GM19463 (cell line): Measurements from ENCODE around the gene DLGAP1.
"Not testable (repeated sequence)": the region's sequence is repeated elsewhere in the genome, so short reads cannot be mapped to it uniquely, and the experiment has no call there.

Experiments
- ATAC-seq: cut with Tn5 transposase; IDR thresholded peaks from one replicate; pipeline ENCODE4 v1.9.1; 2021; ENCODE audit warnings: mild to moderate bottlenecking, moderate library complexity; ENCODE audit not compliant: unreplicated experiment

The DLGAP1 gene

DNA sequence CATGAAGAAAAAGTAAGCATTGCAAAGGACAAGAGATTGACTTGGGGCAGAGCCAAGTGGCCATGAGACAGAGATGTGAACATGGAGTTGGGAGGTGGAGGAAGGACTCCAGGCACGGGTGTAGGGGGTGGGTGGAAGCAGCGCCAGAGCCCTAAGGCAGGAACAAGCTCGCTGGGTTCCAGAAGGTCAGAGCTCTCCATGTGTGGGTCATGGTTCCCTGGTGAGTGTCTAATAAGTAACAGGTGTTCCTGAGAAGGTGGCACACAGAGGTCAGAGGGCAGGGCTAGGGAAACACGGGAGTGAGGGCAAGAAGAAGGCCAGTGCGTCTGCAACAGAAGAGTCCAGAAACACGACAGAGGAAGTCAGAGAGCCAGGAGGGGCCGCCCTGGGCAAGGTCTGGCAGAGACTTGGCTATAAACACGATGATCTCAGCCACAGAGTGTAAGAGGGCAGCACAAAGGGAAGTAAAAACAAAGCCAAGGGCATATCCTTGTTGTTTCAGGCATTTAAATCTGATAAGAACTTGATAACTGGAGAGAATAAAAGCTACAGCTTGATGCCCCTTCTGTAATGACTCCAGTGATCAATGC is 744.3 kb downstream of the DLGAP1 start:
- no peak for ATAC-seq

DNA sequence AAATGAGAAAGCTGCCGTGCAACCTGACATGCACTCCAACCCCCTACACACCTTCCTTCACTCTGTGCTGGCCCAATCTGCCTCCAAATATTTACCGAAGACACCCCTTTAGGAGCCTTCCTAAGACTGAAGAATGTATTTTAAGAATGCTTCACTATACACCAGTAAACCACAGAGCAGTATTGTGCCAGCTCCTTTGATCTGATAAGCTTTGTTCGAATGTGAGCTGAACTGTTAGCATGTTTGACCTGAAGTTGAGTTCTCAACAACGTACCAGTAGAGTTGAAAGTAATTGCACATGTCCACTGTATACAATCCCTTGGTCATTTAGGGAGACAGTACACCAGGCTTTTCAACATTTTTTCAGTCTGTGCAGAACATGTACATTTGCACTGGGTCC is 745.9 kb downstream of the DLGAP1 start:
- ATAC-seq = no peak

DNA sequence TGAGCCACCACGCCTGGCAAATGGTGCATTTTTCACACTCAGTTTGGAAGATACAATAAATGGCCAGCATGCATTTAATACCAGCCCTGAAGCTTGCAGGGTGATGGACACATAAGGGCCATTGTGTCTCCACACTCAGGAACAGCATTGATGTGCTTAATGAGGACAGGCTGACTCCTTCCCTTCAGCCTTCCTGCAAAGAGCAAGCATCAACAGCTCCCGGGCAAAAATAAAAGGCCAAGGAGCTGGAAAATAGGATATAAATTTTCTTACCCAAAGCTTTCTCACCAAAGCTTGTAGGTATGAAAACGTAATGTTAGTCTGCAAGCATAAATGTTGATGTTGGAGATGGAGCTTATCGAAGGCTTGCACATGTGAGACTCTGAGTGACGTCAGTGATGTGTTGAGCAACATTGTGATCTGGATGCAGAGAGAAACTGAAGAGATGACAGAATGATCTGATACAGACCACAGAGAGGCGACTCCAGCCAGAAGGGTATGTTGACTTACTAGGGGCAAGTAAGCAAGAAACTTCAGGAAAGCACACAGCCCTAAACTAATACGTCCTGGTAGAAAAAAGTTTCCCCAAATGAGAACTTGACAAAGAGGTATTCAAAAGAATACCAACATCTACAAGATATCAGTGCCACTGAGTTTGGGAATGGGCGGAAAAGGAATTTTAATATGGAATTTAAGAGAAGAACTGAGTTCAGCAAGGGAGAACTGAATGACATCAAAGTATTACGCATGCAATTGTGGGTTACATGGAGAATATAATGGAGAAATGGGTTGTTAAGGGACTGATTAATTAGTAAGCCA is 748.6 kb downstream of the DLGAP1 start:
- ATAC-seq = no peak

DNA sequence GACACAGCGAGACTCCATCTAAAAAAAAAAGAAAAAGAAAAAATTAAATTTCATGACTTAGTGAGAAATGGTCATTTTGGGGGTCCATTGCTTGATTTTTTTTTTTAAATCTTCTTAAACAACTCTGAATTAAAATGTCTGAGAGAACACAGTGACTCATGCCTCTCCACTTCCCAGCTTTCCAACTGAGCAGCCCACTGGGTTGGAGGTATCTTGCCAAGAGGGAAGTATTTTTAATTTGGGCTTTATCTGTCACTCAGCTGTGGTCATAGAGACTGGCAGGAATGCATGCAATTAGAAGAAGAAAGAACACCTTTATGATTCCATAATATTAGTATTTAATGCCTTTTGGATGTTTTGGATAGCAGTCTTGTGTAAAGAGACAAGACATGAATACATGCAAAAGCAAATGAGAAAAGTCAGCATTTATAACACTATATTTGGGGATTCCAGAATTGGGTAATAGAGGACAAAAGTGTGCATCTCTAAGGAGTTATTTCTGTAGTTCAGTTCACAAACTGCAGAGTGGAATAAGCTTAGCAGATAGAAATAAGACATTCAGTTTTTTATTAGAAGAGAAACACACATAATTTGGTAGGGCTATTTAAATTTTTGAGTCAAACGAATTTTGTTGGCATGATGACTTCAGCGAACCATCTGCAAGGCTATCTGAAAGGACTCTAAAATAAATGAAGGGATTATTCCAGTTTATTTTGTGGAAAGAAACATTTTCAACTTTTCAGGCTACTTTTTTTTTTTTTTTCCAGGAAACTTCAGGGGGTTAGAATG is 750.4 kb downstream of the DLGAP1 start:
- ATAC-seq = no peak

DNA sequence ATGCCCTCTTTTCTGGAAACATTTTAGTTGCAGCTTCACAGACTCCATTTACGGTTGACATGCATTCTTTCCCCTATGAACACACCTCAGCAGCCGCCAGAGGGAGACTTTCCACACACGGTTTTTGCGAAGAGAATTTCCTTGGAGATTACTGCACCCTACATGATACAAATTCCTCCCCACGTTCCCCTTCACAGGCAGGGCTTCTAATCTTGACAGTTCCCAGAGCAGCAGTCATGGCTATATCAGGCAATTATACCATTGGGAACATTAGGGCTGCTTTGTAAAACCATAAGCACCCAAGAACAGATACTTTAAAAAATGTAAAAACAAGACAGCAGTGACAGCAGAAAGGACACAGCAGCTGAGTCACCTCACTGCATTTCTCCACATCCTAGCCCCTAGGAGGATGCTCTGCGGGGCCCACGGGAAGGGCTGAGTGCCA is 751.4 kb downstream of the DLGAP1 start:
- no peak for ATAC-seq

DNA sequence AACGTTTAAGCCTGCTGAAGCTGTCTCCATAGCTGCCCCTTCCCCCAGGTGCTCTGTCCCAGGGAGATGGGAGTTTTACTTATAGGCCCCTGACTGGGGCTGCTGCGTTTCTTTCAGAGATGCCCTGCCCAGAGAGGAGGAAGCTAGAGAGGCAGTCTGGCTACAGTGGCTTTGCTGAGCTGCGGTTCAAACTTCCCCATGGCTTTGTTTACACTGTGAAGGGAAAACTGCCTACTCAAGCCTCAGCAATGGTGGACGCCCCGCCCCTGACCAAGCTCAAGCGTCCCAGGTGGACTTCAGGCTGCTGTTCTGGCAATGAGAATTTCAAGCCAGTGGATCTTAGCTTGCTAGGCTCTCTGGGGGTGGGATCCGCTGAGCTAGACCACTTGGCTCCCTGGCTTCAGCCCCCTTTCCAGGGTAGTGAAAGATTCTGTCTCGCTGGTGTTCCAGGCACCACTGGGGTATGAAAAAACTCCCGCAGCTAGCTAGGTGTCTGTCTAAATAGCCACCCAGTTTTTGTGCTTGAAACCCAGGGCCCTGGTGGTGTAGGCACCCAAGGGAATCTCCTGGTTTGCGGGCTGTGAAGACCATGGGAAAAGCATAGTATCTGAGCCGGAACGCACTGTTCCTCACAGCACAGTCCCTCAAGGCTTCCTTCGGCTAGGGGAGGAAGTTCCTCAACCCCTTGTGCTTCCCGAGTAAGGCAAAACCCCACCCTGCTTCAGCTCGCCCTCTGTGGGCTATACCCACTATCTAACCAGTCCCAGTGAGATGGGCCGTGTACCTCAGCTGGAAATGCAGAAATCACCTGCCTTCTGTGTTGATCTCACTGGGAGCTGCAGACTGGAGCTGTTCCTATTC is 755.2 kb downstream of the DLGAP1 start:
- ATAC-seq = not testable (repeated sequence)

DNA sequence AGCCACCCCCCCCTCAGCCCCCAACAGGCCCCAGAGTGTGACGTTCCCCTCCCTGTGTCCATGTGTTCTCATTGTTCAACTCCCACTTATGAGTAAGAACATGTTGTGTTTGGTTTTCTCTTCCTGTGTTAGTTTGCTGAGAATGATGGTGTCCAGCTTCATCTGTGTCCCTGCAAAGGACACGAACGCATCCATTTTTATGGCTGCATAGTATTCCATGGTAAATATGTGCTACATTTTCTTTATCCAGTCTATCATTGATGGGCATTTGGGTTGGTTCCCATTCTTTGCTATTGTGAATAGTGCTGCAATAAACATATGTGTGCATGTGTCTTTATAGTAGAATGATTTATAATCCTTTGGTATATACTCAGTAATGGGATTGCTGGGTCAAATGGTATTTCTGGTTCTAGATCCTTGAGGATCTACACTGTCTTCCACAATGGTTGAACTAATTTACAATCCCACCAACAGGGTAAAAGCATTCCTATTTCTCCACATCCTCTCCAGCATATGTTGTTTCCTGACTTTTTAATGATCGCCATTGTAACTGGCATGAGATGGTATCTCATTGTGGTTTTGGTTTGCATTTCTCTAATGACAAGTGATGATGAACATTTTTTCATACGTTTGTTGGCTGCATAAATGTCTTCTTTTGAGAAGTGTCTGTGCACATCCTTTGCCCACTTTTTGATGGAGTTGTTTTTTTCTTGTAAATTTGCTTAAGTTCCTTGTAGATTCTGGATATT is 760.9 kb downstream of the DLGAP1 start:
- ATAC-seq = not testable (repeated sequence)

DNA sequence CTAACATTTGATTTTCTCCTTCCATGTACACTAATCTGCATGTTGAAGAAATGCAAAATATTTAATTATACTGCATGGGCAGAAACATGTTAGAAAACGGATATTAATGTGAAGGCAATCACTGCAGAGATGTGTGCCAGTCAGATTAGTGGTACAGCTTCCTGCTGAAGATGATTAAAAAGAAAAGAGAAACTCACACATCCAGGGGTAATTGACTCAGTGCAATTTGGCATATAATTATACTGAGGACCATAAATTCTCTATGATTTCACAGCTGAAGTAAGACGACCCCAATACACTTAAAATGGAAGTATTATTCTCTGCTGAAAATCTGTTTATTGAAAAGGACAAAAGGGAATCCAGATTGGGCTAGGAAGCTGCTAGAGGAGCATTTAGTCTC is 761.7 kb downstream of the DLGAP1 start:
- no peak for ATAC-seq

DNA sequence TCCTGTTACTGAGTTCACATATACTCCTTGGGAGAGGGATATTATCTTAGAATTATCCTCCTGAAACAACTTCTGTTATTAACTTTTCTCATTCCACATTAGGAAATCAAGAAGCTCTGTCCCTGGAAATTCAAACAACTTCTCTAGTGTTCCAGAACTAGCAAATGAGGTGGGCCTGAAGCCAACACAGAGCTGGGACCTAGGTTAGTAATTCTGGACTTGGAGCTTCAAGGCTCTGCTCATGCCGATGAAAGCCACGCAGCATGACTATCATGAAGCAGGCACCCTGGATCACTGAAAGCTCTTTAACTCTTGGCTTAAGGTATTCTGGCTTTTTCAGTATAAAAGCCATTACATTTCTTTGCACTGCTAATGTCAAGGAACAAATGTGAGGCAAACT is 762.4 kb downstream of the DLGAP1 start:
- ATAC-seq = no peak

DNA sequence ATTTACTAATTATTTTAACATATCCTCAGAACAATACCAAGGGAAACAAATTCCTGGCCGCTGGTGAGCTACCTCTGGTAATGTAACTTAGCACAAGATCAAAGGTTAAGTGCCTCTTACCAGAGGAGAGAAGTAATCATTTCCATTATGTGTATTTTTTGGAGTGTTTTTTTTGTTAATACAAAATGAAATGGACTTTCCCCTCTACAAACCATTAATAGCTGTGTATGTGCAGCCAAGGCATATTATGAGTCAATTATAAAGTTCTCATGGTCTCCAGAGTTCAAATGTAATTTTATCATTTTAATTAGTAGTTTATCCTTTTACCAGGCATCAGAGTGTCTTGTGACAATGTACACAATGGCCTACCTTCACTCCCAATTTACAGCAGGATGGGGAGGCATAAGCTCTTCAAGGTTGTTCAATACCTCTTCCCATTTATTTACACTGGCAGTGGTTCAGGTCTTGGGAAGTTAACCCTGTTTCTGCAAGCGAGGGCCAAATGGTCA is 762.9 kb downstream of the DLGAP1 start:
- no peak for ATAC-seq

DNA sequence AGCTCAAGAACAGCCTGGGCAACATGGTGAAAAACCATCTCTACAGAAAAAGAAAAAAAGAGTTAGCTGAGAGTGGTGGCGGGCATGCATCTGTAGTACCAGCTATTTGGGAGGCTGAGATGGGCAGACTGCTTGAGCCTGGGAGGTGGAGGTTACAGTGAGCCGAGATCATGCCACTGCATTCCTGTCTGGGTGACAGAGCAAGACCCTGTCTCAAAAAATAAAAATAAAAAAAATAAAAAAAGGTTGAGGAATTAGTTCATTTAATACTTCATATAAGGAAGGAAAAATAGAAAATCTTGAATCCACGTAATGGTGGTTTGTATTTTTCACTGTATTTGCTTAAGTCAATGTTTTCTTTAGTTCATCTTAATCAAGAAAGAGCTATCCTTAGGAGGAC is 763.4 kb downstream of the DLGAP1 start:
- no peak for ATAC-seq

DNA sequence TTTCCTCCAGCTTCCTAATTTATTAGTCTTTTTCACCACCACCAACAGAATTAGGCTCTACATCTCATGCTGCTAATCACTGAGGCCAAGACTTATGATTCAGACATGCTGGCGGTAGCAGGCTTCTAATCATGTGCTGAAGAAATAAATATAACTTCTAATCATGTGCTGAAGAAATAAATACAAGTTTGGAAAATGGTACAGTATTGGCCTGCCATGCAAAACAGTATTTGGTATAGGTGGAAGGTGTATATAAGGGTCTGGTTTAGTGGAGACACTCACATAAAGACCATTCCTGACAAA is 764.4 kb downstream of the DLGAP1 start:
- ATAC-seq = no peak

DNA sequence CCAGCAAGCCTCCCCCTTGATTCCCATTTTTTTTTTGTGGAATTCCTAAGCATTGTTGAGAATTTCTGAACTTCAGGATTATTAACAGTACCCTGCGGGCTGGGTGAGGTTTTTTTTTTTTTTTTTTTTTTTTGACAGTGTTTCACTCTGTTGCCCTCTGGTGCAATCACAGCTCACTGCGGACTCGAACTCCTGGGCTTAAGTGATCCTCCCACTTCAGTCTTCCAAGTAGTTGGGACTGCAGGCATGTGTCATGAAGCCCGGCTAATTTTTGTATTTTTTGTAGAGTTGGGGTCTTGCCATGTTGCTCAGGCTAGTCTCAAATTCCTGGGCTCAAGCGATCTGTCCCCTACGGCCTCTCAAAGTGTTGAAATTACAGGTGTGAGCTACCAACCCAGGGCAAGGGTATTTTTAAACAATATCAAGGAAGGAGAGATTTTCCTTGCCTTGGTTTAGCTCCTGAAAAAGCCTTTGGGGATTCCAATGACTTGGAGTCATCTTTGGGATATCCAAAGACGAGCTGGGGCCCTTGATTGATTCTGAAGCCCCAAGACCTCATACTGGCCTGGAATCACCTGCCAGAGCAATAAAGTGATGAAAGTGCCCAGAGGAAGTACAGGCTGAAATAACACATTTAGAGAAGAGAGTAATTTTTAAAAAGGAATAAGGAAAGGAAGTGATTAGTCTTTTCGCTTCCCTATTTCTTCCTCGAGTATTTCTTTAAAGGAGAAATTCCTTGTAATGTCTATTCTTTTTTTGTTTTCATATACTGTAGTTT is 764.9 kb downstream of the DLGAP1 start:
- no peak for ATAC-seq

DNA sequence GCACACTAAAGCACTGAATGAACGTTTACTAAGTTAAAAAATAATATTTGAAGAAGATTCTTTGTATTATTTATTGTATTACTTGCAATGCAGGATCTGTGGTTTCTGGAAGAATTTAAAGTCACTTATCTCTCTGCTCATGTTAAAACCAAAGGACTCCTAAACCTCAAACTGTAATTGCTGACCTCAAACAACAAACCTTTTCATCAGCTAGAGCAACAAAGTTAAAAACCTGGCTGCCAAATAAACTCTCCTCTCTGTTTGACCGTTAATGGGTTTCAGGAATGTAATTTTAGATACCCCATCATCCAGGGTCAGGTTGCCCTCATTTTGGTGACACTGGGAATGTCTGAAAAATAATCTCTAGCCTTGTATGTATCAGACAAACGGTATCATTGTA is 766.0 kb downstream of the DLGAP1 start:
- ATAC-seq = no peak

DNA sequence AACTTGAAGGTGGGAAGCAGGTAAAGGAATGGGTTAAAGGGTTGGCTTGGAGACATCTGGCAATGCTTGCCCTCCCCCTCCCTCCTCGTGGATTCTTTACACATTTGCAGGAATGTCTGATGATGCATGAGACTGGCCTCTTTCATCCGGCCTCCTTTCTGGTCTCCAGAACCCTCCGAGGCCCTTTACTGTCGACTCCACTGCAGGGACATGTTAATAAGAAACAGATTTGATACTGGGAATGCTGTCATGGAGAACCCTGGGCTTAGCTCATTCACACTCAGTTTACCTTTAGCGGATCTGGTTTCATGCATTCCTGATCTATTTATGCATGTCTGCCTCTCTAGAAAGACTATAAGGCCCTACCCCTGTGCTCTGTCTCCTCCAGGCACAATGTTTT is 766.4 kb downstream of the DLGAP1 start:
- ATAC-seq = no peak

DNA sequence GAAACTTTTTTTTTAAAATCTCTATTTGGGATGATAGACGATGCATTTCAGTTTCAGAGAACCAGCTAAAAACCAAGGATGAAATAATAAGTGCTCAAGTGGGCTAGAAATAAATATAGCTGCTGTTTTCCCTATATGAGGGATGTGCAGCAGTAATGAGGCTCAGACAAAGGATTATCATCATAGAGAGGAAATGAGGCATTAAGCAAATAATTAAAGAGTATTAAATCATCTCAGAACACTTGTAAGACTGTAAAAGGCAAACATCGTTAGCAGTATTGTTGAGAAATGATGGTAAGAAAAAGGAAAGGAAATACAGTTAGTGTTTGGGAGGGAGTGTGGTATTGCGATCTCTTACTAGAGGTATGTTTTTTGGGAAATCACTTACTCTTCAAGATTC is 771.6 kb downstream of the DLGAP1 start:
- ATAC-seq = no peak

DNA sequence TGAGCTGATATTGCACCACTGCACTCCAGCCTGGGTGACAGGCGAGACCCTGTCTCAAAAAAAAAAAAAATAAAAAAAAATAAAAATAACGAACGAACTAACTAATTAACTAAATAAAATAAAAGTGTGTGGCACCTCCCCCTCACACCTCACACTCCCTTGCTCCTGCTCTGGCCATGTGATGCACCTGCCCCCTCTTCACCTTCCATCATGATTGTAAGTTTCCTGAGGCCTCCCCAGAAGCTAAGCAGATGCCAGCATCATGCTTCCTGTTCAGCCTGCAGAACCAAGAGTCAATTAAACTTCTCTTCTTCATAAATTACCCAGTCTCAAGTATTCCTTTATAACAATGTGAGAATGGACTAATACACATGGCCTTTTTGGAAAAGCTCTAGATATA is 773.0 kb downstream of the DLGAP1 start:
- ATAC-seq = no peak

DNA sequence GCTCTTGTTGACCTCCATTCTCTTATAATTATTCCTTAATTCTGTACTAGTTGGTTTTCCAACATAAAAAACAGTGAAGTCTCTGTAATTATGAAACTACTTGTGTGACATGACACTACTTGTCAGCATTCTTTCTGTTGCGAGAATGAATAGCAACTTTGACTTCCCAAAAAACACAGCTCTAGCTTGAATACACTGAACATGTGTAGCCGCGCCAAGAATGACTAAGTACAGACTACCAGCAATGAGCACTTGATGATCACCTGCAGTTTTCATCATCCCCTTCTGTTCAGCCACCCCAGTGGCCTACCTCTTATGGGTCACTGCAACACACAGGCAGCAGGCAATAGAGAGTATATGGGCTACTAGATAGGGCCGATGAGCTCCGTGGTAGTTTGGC is 775.9 kb downstream of the DLGAP1 start:
- ATAC-seq = no peak

DNA sequence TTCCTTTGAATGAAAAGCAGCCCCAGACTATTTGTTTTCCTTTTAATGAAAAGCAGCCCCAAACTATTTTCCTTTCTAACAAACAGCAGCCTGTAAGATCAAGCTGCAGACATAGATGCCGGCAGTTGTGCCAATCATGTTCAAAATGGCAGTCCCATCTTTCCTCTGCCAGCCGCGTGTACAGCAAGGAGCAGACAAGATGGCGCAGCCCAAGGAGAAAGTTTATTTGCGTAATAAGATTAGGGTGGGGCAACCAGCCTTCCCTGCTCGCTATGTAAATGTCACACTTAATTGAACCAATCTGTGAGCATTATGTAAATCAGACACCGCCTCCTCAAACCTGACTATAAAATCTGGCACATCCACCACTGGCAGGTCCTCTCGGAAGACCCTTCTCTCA is 779.1 kb downstream of the DLGAP1 start:
- no peak for ATAC-seq
